Measurements from ENCODE around the gene GSAP. TPM values are rescaled to one million over a fixed set of nuclear protein-coding genes. Genes with fewer than 3 reads are reported as not detected.
"Not testable (repeated sequence)": the region's sequence is repeated elsewhere in the genome, so short reads cannot be mapped to it uniquely, and the experiment has no call there.

GSAP gene
- total and polyA plus RNA-seq, 10 donors = 35.9 to 96.5 (median 76.9) TPM

DNA sequence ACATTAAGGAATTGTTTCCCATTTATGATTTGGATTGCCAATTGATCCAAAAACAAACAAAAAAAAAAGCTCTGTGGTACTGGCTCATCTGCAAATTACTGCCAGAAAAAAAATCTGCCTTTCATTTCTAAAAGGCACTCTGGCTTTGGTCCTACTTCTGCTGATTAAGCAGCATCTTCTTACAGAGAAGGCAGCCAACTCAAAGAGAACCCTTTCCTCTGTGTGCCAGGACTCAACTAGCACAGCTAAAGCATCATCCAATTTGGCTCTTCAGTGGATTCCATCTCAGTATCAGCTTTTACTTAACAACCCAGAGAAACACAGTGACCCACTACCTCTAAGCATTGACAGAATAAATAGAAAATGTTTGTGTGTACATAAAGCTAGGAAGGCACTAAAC lies 80.6 kb downstream of the GSAP start:
- TF ChIP-seq POLR2A (IDR thresholded peaks at IDR 0.05) = no peak
- no peak for TF ChIP-seq POLR2AphosphoS5 (IDR thresholded peaks at IDR 0.05)
- no peak for TF ChIP-seq CTCF (IDR thresholded peaks at IDR 0.05 in 8 of 11, conservative IDR thresholded peaks at IDR 0.05 in 3 of 11)
- H3K27me3 ChIP-seq (replicated peaks in 1 of 7) = no peaks in the 10 kb centered on the region
- no peak overlapping the region for H3K4me3 ChIP-seq
- intact Hi-C loops (cut with DNase I; ENCODE audit: low total_unique reads) = loop anchor here (10.0 kb wide), 1 partner anchor 211 kb away; the partner anchor contains the start of gene CCDC146
- H3K4me1 ChIP-seq = peaks cover 20 to 77% (median 60%) of the 10 kb centered on the region in 6 donors
- H3K27ac ChIP-seq = peak overlapping the region in 5 of 8 donors; percentile 16 to 77 (median 38)
- H3K36me3 ChIP-seq = no peaks in the 10 kb centered on the region
- DNase-seq = no peak
- H3K9me3 ChIP-seq = no peaks in the 10 kb centered on the region

- intact Hi-C loops (cut with DNase I; ENCODE audit: low total_unique reads) = loop anchor here (10.0 kb wide), 1 partner anchor 209 kb away; the partner anchor contains the start of gene CCDC146
- H3K36me3 ChIP-seq; H3K4me3 ChIP-seq; DNase-seq; H3K27ac ChIP-seq; H3K27me3 ChIP-seq (replicated peaks in 1 of 7); H3K9me3 ChIP-seq: not testable (repeated sequence)
- 94 to 98% (median 96%) methylated on average over 2 of the region's 2 CpGs for WGBS, 5 donors
- H3K4me1 ChIP-seq = peaks cover 20 to 81% (median 70%) of the 10 kb centered on the region in 6 donors
These were observed 82.1 kb downstream of the GSAP start for GRCh38 chr7:77334039-77334438.

GRCh38 chr7:77331938-77332695 lies 84.0 kb downstream of the GSAP start:
- intact Hi-C loops (cut with DNase I; ENCODE audit: low total_unique reads) = loop anchor here (10.0 kb wide), 1 partner anchor 207 kb away; the partner anchor contains the start of gene CCDC146
- Histone ChIP-seq H3K4me1 (peaks cover 27 to 81% (median 72%) of the 10 kb centered on the region in 6 donors), H3K36me3 (peaks cover 0 to 20% (median 0%) of the 10 kb centered on the region in 6 donors), H3K27ac (peak overlapping the region in 3 of 8 donors; percentile 4 to 76 (median 33)), H3K27me3 (replicated peaks in 1 of 7) (no peaks in the 10 kb centered on the region), H3K4me3 (no peak overlapping the region), H3K9me3 (no peaks in the 10 kb centered on the region)
- peak; percentile 79 for DNase-seq
- no peak for TF ChIP-seq POLR2A (IDR thresholded peaks at IDR 0.05)
- peak; percentile 43 to 93 (median 76) for TF ChIP-seq CTCF (IDR thresholded peaks at IDR 0.05 in 8 of 11, conservative IDR thresholded peaks at IDR 0.05 in 3 of 11)
- peak in 1 of 3 donors; percentile 72 for TF ChIP-seq POLR2AphosphoS5 (IDR thresholded peaks at IDR 0.05)
- 59 to 65% (median 62%) methylated on average over 3 of the region's 3 CpGs for WGBS, 5 donors

DNA sequence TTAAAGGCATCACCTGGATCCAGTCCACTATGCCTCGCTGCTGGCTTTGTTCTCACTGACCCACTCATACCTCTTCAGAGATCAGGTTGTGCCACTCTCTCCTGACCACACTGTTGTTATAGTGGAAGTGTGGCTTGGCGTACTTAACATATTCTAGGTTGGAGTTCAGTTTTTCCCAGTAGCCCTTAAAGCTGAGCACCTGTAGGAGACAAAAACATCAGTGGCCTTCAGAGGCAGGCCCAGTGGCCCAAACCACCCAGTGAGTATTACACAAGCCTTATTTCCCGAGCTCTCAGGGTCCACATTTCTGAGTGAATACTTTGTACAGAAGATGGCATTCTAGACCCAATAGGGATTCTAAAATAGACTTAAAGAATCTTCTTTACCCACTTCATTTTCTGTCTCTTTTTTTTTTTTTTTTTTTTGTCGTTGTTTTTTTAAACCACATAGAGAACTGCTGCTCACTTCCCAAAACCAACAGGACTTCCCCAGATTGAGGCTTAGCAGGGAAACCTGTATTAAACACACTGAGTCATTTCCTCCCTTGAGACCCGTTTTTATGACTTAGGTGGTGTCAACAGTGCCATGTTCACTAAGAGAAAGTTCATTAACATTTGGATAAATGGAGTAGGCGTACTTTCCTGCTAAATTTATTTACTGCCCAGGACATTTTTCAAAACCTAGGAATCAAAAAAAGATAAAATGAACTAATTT lies 85.8 kb downstream of the GSAP start:
- no peak for TF ChIP-seq POLR2A (IDR thresholded peaks at IDR 0.05)
- TF ChIP-seq POLR2AphosphoS5 (IDR thresholded peaks at IDR 0.05) = no peak
- no peak for TF ChIP-seq CTCF (IDR thresholded peaks at IDR 0.05 in 8 of 11, conservative IDR thresholded peaks at IDR 0.05 in 3 of 11)
- H3K4me1 ChIP-seq = peaks cover 27 to 75% (median 60%) of the 10 kb centered on the region in 6 donors
- no peaks in the 10 kb centered on the region for H3K27me3 ChIP-seq (replicated peaks in 1 of 7)
- no peak overlapping the region for H3K4me3 ChIP-seq
- H3K36me3 ChIP-seq = peaks cover 0 to 36% (median 4%) of the 10 kb centered on the region in 6 donors
- intact Hi-C loops (cut with DNase I; ENCODE audit: low total_unique reads) = loop anchor here (10.0 kb wide), 1 partner anchor 206 kb away; the partner anchor contains the start of gene CCDC146
- H3K27ac ChIP-seq = peak overlapping the region in 7 of 8 donors; percentile 38 to 78 (median 62)
- 35 to 52% (median 41%) methylated on average over 6 of the region's 6 CpGs for WGBS, 5 donors
- DNase-seq = no peak
- H3K9me3 ChIP-seq = no peaks in the 10 kb centered on the region
